Mammary microvascular endothelial cell (primary cell): ENCODE data around the gene SH2D1A. TPM values are rescaled to one million over a fixed set of nuclear protein-coding genes. Genes with fewer than 3 reads are reported as not detected.

ENCODE experiments used
- total RNA-seq: library from RNA; depleted of rRNA; stranded (reverse); fragments of >200 nt; gene quantifications from 2 replicates; pipeline ENCODE4 v1.2.3, GENCODE V29; 2015

SH2D1A gene
- not detected in 2 replicates for total RNA-seq

GRCh38 chrX:124346117-124346876 is at the start of gene SH2D1A:
Gene SH2D1A (plus strand): TSS chrX:124346563. CDS start chrX:124346643, 80 bp downstream.

GRCh38 chrX:124332481-124333424 is 13.6 kb upstream of the SH2D1A start, which contains the start of gene TEX13D:
Gene TEX13D (plus strand): TSS chrX:124332660. CDS start chrX:124332918, 258 bp downstream.

Other genes starting within 250 kb of the SH2D1A start
- not detected in 2 replicates for gene TEX13D, start 13.9 kb upstream of the SH2D1A start, total RNA-seq